Transverse colon (tissue), 4 donors: ENCODE measurements around the gene GSDME. TPM values are rescaled to one million over a fixed set of nuclear protein-coding genes. Genes with fewer than 3 reads are reported as not detected.

ENCODE experiments used
- DNase-seq: peaks from one replicate; pipeline ENCODE4 v3.0.0-alpha.2; 2019
- H3K27ac ChIP-seq, 4 donors: fragments of 200-600 bp; sonication (generic); 2 replicates each; pipeline ENCODE4 v1.5.1; 2016 to 2018; ENCODE audit warnings: inconsistent platforms in 4 of 4
- H3K27me3 ChIP-seq: fragments of 200-600 bp; sonication (generic); 2 replicates; pipeline ENCODE4 v1.5.1; 2017; ENCODE audit warnings: inconsistent platforms
- H3K36me3 ChIP-seq, 4 donors: fragments of 200-600 bp; sonication (generic); 2 replicates each; pipeline ENCODE4 v1.5.1; 2017 to 2019; ENCODE audit warnings: inconsistent platforms in 4 of 4
- H3K4me1 ChIP-seq, 4 donors: fragments of 200-600 bp; sonication (generic); 2 replicates each; pipeline ENCODE4 v1.5.1; 2017 to 2020; ENCODE audit warnings: inconsistent platforms in 4 of 4
- H3K4me3 ChIP-seq, 4 donors: fragments of 200-600 bp; sonication (generic); 1 replicate in 1 of 4; 2 replicates in 3 of 4; pipeline versions ENCODE4 v1.5.1 to v1.6.1; 2017 to 2019; ENCODE audit warnings: inconsistent platforms in 4 of 4
- H3K9me3 ChIP-seq, 2 donors: fragments of 200-600 bp; sonication (generic); 2 replicates each; pipeline ENCODE4 v1.5.1; 2017 to 2019; ENCODE audit warnings: inconsistent platforms in 2 of 2
- EP300 ChIP-seq: sonication (generic); formaldehyde crosslinking; IDR thresholded peaks from one replicate; pipeline ENCODE4 v1.6.1; 2017; ENCODE audit warnings: antibody characterized with exemption, low read depth
- POLR2A ChIP-seq: fragments of 450-650 bp; IDR thresholded peaks from one replicate; pipeline ENCODE4 v1.6.1; 2016; ENCODE audit warnings: antibody characterized with exemption, mild to moderate bottlenecking, moderate library complexity
- POLR2AphosphoS5 ChIP-seq, 3 donors: sonication (generic); formaldehyde crosslinking; IDR thresholded peaks; one replicate each; pipeline ENCODE4 v1.6.1; 2016; ENCODE audit warnings: antibody characterized with exemption in 3 of 3
- WGBS, 2 donors: methylation state at CpG; one replicate each; pipeline ENCODE4 v1.1.5; 2018; ENCODE audit warnings: low coverage in 1 of 2; 5-methylcytosine and 5-hydroxymethylcytosine counted together
- in situ Hi-C, 4 donors: fragments of 200-750 bp; cut with MboI; loops; one replicate each; pipeline versions ENCODE4 v1.15.0 to v1.15.1; 2017; ENCODE audit warnings: low sequenced_read_pairs in 3 of 4, low pct_ligation_motif_present in 1 of 4, low pct_unique_long_range_greater_than_20kb in 1 of 4
- intact Hi-C: fragments of 100-400 bp; cut with DNase I; formaldehyde crosslinking; loops from one replicate; pipeline ENCODE4 v1.15.1; 2023; ENCODE audit warnings: low total_unique reads
- total RNA-seq, 4 donors: library from RNA; depleted of rRNA; stranded (reverse); fragments of >200 nt; gene quantifications; one replicate each; pipeline ENCODE4 v1.1.0, GENCODE V29; 2016
- TF ChIP-seq, protein P1 (sequence below), 5 experiments: fragments of 200-600 bp in 3 of 5; fragments of 450-650 bp in 2 of 5; sonication (generic) in 3 of 5; IDR thresholded peaks; 1 replicate in 2 of 5; 2 replicates in 3 of 5; pipeline ENCODE4 v1.5.1; 2016 to 2017; ENCODE audit warnings: antibody characterized with exemption in 5 of 5, inconsistent platforms in 3 of 5, mild to moderate bottlenecking in 2 of 5, moderate library complexity in 1 of 5

The GSDME gene
- total RNA-seq, 4 donors from 2014 or later: 2.2 to 5.2 TPM; not detected in 2

DNA sequence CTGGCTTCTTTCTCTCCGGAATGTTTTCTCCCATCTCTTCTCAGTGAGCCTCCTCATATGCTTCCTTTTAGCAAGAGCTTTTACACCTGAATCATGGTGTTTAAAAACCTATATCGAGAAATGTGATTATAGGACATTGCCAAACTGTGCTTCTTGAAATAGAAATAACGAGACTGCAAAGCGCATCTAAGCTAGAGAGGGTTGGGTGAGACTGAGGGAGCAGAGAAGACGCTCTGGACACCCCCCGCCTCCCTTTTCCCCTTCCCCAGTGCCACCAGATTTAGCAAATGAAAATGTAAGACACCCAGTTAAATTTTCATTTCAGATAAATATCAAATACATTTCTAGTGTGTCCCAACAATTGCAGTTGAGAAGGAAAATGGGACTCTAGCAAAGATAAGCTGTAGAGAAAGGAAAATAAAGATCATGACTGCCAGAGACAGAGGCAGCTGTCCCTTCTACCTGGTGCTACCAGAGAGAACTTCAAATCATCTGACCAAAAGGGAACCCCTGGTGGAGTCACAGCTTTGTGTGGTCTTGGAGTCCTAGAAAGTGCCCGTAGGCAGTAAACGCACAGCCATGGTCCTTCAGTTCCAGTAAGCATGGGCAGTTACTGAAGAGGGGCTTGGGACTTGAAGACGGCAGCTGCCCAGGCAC lies 14.6 kb downstream of the GSDME start:
- in situ Hi-C loops (no loop called here), intact Hi-C loops (no loop called here)
- DNase-seq: no peak
- no peak overlapping the region for H3K27ac ChIP-seq
- no peaks in the 10 kb centered on the region for H3K27me3 ChIP-seq
- peaks cover 5 to 11% of the 10 kb centered on the region in 2 donors for H3K9me3 ChIP-seq
- H3K36me3 ChIP-seq: no peaks in the 10 kb centered on the region
- WGBS, 2 donors: 50 to 93% methylated on average over 1 to 9 of the region's 9 CpGs
- TF ChIP-seq POLR2AphosphoS5 (IDR thresholded peaks at IDR 0.05): no peak
- no peak for TF ChIP-seq EP300
- TF ChIP-seq, protein P1, sequence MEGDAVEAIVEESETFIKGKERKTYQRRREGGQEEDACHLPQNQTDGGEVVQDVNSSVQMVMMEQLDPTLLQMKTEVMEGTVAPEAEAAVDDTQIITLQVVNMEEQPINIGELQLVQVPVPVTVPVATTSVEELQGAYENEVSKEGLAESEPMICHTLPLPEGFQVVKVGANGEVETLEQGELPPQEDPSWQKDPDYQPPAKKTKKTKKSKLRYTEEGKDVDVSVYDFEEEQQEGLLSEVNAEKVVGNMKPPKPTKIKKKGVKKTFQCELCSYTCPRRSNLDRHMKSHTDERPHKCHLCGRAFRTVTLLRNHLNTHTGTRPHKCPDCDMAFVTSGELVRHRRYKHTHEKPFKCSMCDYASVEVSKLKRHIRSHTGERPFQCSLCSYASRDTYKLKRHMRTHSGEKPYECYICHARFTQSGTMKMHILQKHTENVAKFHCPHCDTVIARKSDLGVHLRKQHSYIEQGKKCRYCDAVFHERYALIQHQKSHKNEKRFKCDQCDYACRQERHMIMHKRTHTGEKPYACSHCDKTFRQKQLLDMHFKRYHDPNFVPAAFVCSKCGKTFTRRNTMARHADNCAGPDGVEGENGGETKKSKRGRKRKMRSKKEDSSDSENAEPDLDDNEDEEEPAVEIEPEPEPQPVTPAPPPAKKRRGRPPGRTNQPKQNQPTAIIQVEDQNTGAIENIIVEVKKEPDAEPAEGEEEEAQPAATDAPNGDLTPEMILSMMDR (IDR thresholded peaks at IDR 0.05): no peak
- TF ChIP-seq POLR2A: no peak
- no peaks in the 10 kb centered on the region for H3K4me1 ChIP-seq
- no peak overlapping the region for H3K4me3 ChIP-seq

DNA sequence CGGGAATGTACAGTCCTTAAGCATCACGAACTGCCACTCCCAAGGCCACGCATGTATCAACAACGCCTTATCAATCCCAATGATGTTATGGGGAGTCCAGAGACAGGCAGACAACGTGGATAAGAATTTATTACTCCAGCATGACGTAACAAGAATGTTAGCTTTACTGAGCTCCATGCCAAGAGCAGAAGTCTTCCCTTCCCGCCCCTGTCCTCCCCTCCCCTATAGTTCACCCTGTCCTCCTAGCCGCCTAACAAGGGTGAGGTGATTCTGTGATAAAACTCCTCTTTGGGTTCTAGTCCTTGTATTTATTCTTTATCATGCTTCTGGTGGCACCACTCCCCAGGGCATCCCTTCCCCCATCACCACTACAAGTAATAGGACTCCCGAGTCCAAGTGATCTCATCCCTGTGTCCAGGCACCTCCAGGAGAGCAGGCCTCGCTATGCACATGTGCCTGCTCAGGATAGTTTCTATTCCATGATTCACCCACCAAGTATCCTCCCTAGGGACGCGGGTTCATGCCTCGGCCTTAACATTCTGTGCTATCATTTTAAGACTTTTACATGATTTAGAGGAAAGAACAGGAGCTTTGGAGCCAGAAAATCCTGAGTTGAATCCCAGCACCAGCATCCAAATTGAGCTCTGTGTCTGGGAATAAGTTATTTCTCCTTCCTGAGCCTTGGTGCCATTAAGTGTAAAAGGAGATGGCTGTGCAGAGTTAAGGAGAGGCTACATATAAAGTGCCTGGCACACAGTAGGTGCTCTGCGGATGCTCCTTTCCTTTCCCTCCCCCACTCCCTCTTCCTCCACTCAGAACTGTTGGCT lies 15.4 kb downstream of the GSDME start:
- H3K9me3 ChIP-seq: peaks cover 5 to 11% of the 10 kb centered on the region in 2 donors
- H3K4me1 ChIP-seq: no peaks in the 10 kb centered on the region
- TF ChIP-seq POLR2A: no peak
- no peak for TF ChIP-seq EP300
- TF ChIP-seq POLR2AphosphoS5 (IDR thresholded peaks at IDR 0.05): no peak
- TF ChIP-seq, protein P1 (IDR thresholded peaks at IDR 0.05): no peak
- DNase-seq: no peak
- in situ Hi-C loops: no loop called here
- no peaks in the 10 kb centered on the region for H3K36me3 ChIP-seq
- no peaks in the 10 kb centered on the region for H3K27me3 ChIP-seq
- no peak overlapping the region for H3K27ac ChIP-seq
- no peak overlapping the region for H3K4me3 ChIP-seq
- WGBS, 2 donors: 56 to 68% methylated on average over 10 to 14 of the region's 14 CpGs
- intact Hi-C loops: no loop called here

DNA sequence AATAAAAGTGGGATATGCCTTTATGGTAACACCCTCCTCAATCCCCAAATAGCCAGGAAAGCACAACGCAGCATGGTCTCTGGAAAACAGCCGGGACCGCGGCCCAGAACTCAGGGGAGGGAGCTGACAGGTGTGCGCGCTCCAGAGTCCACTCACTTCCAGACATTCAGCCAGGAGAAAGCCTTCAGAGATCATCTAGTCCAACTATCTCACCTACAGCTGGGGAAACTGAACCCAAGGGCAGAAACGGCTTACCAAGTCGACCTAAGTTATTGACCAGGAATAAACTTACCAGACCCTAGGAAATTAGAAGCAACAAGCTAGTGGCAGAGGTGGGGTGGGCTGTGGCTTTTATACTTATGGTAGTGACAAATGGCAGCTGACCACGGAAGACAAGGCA lies 16.4 kb downstream of the GSDME start:
- in situ Hi-C loops: no loop called here
- Histone ChIP-seq H3K36me3 (no peaks in the 10 kb centered on the region), H3K4me3 (no peak overlapping the region), H3K27ac (no peak overlapping the region), H3K4me1 (no peaks in the 10 kb centered on the region), H3K27me3 (no peaks in the 10 kb centered on the region), H3K9me3 (peaks cover 5 to 11% of the 10 kb centered on the region in 2 donors)
- TF ChIP-seq, protein P1 (IDR thresholded peaks at IDR 0.05): no peak
- TF ChIP-seq POLR2A: no peak
- TF ChIP-seq EP300: no peak
- TF ChIP-seq POLR2AphosphoS5 (IDR thresholded peaks at IDR 0.05): no peak
- 85 to 93% methylated on average over 3 to 9 of the region's 9 CpGs for WGBS, 2 donors
- intact Hi-C loops: no loop called here
- DNase-seq: no peak

DNA sequence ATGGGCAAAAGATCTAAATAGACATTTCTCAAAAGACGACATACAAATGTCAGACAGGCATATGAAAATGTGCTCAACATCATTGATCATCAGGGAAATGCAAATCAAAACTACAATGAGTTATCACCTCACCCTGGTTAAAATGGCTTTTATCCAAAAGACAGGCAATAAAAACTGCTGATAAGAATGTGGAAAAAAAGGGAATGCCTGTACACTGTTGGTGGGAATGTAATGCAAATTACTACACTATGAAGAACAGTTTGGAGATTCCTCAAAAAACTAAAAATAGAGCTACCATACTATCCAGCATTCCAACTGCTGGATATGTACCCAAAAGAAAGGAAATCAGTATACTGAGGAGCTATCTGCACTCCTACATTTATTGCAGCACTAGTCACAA lies 18.0 kb downstream of the GSDME start:
- no peak for DNase-seq
- H3K4me1 ChIP-seq: no peaks in the 10 kb centered on the region
- no peak for TF ChIP-seq POLR2AphosphoS5 (IDR thresholded peaks at IDR 0.05)
- TF ChIP-seq POLR2A: no peak
- TF ChIP-seq, protein P1 (IDR thresholded peaks at IDR 0.05): no peak
- TF ChIP-seq EP300: no peak
- 57 to 58% methylated on average over 1 of the region's 1 CpG for WGBS, 2 donors
- H3K9me3 ChIP-seq: peaks cover 5 to 11% of the 10 kb centered on the region in 2 donors
- in situ Hi-C loops: no loop called here
- intact Hi-C loops: no loop called here
- no peak overlapping the region for H3K27ac ChIP-seq
- H3K4me3 ChIP-seq: no peak overlapping the region
- no peaks in the 10 kb centered on the region for H3K27me3 ChIP-seq
- H3K36me3 ChIP-seq: no peaks in the 10 kb centered on the region
